Measurements from ENCODE around the gene COL13A1. TPM values are rescaled to one million over a fixed set of nuclear protein-coding genes. Genes with fewer than 3 reads are reported as not detected.

The COL13A1 gene
- total and polyA plus RNA-seq, 2 of the 8 experiments (the other 6 are each of a cell fraction or from before 2014, with no cell fraction given), result 2.6 to 5.2 TPM

- H2BK5ac ChIP-seq (ENCODE audit: low read depth, low read length), result no peak overlapping the region
- H3K4me1 ChIP-seq (replicated peaks in 1 of 4; ENCODE audit: control insufficient read depth in 3 of 4, insufficient read depth in 4 of 4, low read length in 3 of 4), result peaks cover 8 to 10% (median 9%) of the 10 kb centered on the region in 4 experiments; a peak in 6 of 7 replicates
- H3K4ac ChIP-seq (replicated peaks; ENCODE audit: insufficient read length, low read depth, low read length), result no peak overlapping the region
- H3K79me1 ChIP-seq (ENCODE audit: low read depth, low read length), result no peaks in the 10 kb centered on the region; the same call in 1 of the 2 replicates
- no peak overlapping the region for H3K56ac ChIP-seq (replicated peaks; ENCODE audit: insufficient read length, low read depth, low read length)
- no peak overlapping the region for H3K23ac ChIP-seq (ENCODE audit: insufficient read length)
- no peak overlapping the region for H2AFZ ChIP-seq (ENCODE audit: low read length)
- DNase-seq (ENCODE audit: low read depth in 1 of 2, low spot score in 2 of 2) (no peak), FAIRE-seq (no peak)
- no peak overlapping the region for H3K18ac ChIP-seq (ENCODE audit: extremely low read depth, low read length)
- H3K79me2 ChIP-seq (ENCODE audit: control insufficient read depth in 1 of 2, insufficient read depth in 2 of 2, low read length in 2 of 2), result no peaks in the 10 kb centered on the region
- H2BK120ac ChIP-seq (replicated peaks; ENCODE audit: low read depth, low read length), result no peak overlapping the region
- no peak overlapping the region for H3K4me3 ChIP-seq (ENCODE audit: extremely low read depth in 1 of 4, insufficient read depth in 2 of 4, low read depth in 3 of 4, low read length in 4 of 4)
- no peak overlapping the region for H2AK5ac ChIP-seq (ENCODE audit: low read depth, low read length)
- POLR2A ChIA-PET (ENCODE audit: partially characterized antibody), result no interaction called here
- H3K36me3 ChIP-seq (ENCODE audit: control insufficient read depth in 2 of 4, insufficient read depth in 4 of 4, low read length in 3 of 4), result no peaks in the 10 kb centered on the region
- H3K14ac ChIP-seq (ENCODE audit: insufficient read length), result no peak overlapping the region
- no peaks in the 10 kb centered on the region for H3K27me3 ChIP-seq (replicated peaks in 1 of 4; ENCODE audit: control insufficient read depth in 3 of 4, extremely low read depth in 1 of 4, insufficient read depth in 3 of 4, low read length in 3 of 4)
- H4K5ac ChIP-seq (ENCODE audit: insufficient read length, low read depth, low read length), result no peak overlapping the region
- H4K20me1 ChIP-seq (replicated peaks in 1 of 2; ENCODE audit: control insufficient read depth in 1 of 2, insufficient read depth in 2 of 2, low read length in 2 of 2), result peaks cover 0 to 2% of the 10 kb centered on the region in 2 experiments
- no peak overlapping the region for H2BK20ac ChIP-seq (ENCODE audit: low read length)
- no peaks in the 10 kb centered on the region for H3K9me3 ChIP-seq (ENCODE audit: insufficient read depth in 2 of 2, low read depth in 1 of 2, low read length in 1 of 2)
- H4K91ac ChIP-seq (replicated peaks; ENCODE audit: insufficient read length, low read length), result no peak overlapping the region
- CTCF ChIA-PET (ENCODE audit: partially characterized antibody), result interaction anchor here (0.7 to 3.9 kb wide), 5 partner anchors 10 to 168 kb away, joined by 3 to 40 read pairs (median 5); no protein-coding TSS in a partner anchor
- TF ChIP-seq RAD21 (IDR thresholded peaks at IDR 0.05 in 1 of 2, conservative IDR thresholded peaks at IDR 0.05 in 1 of 2; ENCODE audit: low read depth in 2 of 2, low read length in 2 of 2) (peak in 1 of 2 experiments; percentile 13; a peak in 1 of 4 replicates), CTCF (IDR thresholded peaks at IDR 0.05; ENCODE audit: control extremely low read depth in 1 of 3, insufficient read depth in 1 of 3, low read depth in 1 of 3, low read length in 3 of 3) (peak in 1 of 3 experiments; percentile 17; a peak in 1 of 4 replicates), MAX (IDR thresholded peaks at IDR 0.05) (no peak)
- H3K23me2 ChIP-seq (ENCODE audit: low read depth, low read length), result peaks cover 2% of the 10 kb centered on the region; the same call in 1 of the 2 replicates
- no peak overlapping the region for H2BK15ac ChIP-seq (ENCODE audit: low read length)
- H3K9ac ChIP-seq (replicated peaks in 1 of 4; ENCODE audit: extremely low read depth in 1 of 4, low read depth in 3 of 4, low read length in 3 of 4), result no peak overlapping the region
- 92% methylated on average over 4 of the region's 4 CpGs; no CpG with 5 or more reads in 1 of the 2 experiments for WGBS, 2 experiments (ENCODE audit: extremely low coverage in 1 of 2, insufficient coverage in 1 of 2, insufficient read length in 1 of 2, insufficient replicate concordance in 2 of 2, low coverage in 1 of 2, low lambda C conversion rate in 2 of 2, missing lambda C conversion rate in 1 of 2)
- H3K4me2 ChIP-seq (ENCODE audit: insufficient read depth in 1 of 2, low read depth in 2 of 2, low read length in 2 of 2), result no peak overlapping the region
- H4K8ac ChIP-seq (ENCODE audit: extremely low read depth, insufficient read depth, low read length), result no peak overlapping the region
- H2BK12ac ChIP-seq (ENCODE audit: low read depth, low read length), result no peak overlapping the region
- no peak overlapping the region for H3K27ac ChIP-seq (ENCODE audit: low read depth, low read length)
These were observed 146.6 kb downstream of the COL13A1 start for GRCh38 chr10:69948261-69948660.

All from H1 (cell line).